Measurements from ENCODE around the gene NCEH1.
A peak's percentile ranks its signal among the peaks of the same experiment; 100 is the strongest.

- TF ChIP-seq POLR2A (IDR thresholded peaks at IDR 0.05; ENCODE audit: low read depth, low read length) (no peak), CTCF (conservative IDR thresholded peaks at IDR 0.05; ENCODE audit: low read depth, low read length) (peak; percentile 93), USF2 (IDR thresholded peaks at IDR 0.05; ENCODE audit: low read depth, low read length) (no peak), SMC3 (IDR thresholded peaks at IDR 0.05; ENCODE audit: low read depth, low read length) (peak; percentile 82), RCOR1 (IDR thresholded peaks at IDR 0.05; ENCODE audit: insufficient replicate concordance, low read length) (no peak), RAD21 (IDR thresholded peaks at IDR 0.05; ENCODE audit: low read length) (peak; percentile 93), MAZ (IDR thresholded peaks at IDR 0.05; ENCODE audit: borderline replicate concordance, low read depth, low read length) (no peak), MAFK (IDR thresholded peaks at IDR 0.05; ENCODE audit: low read depth, low read length) (no peak), BHLHE40 (IDR thresholded peaks at IDR 0.05; ENCODE audit: low read depth, low read length) (no peak), NFE2L2 (IDR thresholded peaks at IDR 0.05; ENCODE audit: low read depth, low read length) (no peak), FOS (IDR thresholded peaks at IDR 0.05; ENCODE audit: low read depth, low read length) (no peak)
These were observed 43.8 kb downstream of the NCEH1 start for GRCh38 chr3:172666873-172667694.

Data from IMR-90 (cell line).